DOHH2 (cell line): Measurements from ENCODE around the gene FAM107A.

Experiments used
- EZH2phosphoT487 ChIP-seq: fragments of 200-600 bp; sonication (generic); IDR thresholded peaks from 2 replicates; pipeline ENCODE4 v1.6.1; 2017; ENCODE audit warnings: borderline replicate concordance, mild to moderate bottlenecking, antibody characterized with exemption, low read length, moderate library complexity, mixed read lengths
- TF ChIP-seq, protein P1 (sequence below): fragments of 200-600 bp; sonication (generic); IDR thresholded peaks from one replicate; pipeline ENCODE4 v1.5.1; 2014; ENCODE audit warnings: antibody characterized with exemption, mild to moderate bottlenecking, low read depth, low read length; ENCODE audit not compliant: poor library complexity, severe bottlenecking

DNA sequence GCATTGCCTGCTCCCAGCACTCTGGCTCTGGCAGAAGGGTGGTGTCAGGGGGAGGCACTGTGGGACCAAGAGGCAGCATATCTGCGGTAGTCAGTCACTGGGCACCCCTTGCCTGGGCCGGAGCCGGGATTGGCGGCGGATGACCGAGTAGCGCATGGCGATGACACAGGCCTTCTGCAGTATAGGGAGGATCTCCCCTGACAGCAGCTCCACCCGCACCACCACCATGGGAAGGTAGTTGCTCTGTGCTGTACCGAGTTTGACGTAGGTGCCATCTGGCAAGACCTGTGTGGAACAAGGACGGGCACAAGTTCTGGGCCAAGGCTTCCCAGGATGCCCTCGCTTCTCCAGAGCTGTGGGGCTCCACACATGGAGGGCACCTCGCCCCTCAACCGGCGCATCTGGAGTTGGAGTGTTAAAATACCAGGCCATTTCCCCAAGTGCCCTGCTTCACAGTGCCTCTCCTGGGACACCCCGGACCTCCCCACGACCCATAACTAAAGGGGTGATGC is 46.8 kb downstream of the FAM107A start:
- TF ChIP-seq, protein P1, sequence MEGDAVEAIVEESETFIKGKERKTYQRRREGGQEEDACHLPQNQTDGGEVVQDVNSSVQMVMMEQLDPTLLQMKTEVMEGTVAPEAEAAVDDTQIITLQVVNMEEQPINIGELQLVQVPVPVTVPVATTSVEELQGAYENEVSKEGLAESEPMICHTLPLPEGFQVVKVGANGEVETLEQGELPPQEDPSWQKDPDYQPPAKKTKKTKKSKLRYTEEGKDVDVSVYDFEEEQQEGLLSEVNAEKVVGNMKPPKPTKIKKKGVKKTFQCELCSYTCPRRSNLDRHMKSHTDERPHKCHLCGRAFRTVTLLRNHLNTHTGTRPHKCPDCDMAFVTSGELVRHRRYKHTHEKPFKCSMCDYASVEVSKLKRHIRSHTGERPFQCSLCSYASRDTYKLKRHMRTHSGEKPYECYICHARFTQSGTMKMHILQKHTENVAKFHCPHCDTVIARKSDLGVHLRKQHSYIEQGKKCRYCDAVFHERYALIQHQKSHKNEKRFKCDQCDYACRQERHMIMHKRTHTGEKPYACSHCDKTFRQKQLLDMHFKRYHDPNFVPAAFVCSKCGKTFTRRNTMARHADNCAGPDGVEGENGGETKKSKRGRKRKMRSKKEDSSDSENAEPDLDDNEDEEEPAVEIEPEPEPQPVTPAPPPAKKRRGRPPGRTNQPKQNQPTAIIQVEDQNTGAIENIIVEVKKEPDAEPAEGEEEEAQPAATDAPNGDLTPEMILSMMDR = no peak
- TF ChIP-seq EZH2phosphoT487 = no peak
